ENCODE data around the gene ZNF467. TPM values are rescaled to one million over a fixed set of nuclear protein-coding genes. Genes with fewer than 3 reads are reported as not detected.

Gene ZNF467
- total and polyA plus RNA-seq, 2 experiments from 2014 or later, result 0.10 to 0.40 TPM

- TF ChIP-seq ZNF462 (CRISPR knock-in tag; IDR thresholded peaks at IDR 0.05), result no peak
These were observed 19.8 kb downstream of the ZNF467 start (continued) for GRCh38 chr7:149753375-149754233.

GRCh38 chr7:149752646-149753045, 20.7 kb downstream of the ZNF467 start:
- Histone ChIP-seq H2AFZ (no peak overlapping the region), H4K20me1 (replicated peaks; ENCODE audit: insufficient read depth) (no peaks in the 10 kb centered on the region), H3K27me3 (ENCODE audit: insufficient read depth) (no peaks in the 10 kb centered on the region), H3K4me1 (ENCODE audit: insufficient read depth) (no peaks in the 10 kb centered on the region), H3K36me3 (ENCODE audit: insufficient read depth) (no peaks in the 10 kb centered on the region), H3K9me2 (ENCODE audit: insufficient read depth) (0 out of 2 replicates have a peak, but pooled peaks cover 10% of the 10 kb centered on the region), H3K79me2 (replicated peaks; ENCODE audit: insufficient read depth) (no peaks in the 10 kb centered on the region), H3F3A (replicated peaks; ENCODE audit: low read depth) (no peaks in the 10 kb centered on the region), H3K27ac (ENCODE audit: low read depth) (no peak overlapping the region), H3K4me2 (no peak overlapping the region), H3K4me3 (no peak overlapping the region)
- no peak for ATAC-seq
- Mint-ChIP-seq H3K27ac (no peak overlapping the region), H3K9me3 (peaks cover 2% of the 10 kb centered on the region; the same call in 1 of the 3 replicates), H3K27me3 (ENCODE audit: insufficient read depth, low read depth, poor library complexity) (peaks cover 7% of the 10 kb centered on the region), H3K4me1 (peaks cover 10% of the 10 kb centered on the region), H3K36me3 (ENCODE audit: low read depth) (peaks cover 4% of the 10 kb centered on the region; the same call in 2 of the 3 replicates), H3K4me3 (no peak overlapping the region; the same call in 2 of the 3 replicates)
- DNase-seq (ENCODE audit: low spot score), result no peak
- no peak for TF ChIP-seq ZNF462 (CRISPR knock-in tag; IDR thresholded peaks at IDR 0.05)
- TF ChIP-seq ZNF114 (CRISPR knock-in tag; IDR thresholded peaks at IDR 0.05), result no peak
- no peak for TF ChIP-seq REST (IDR thresholded peaks at IDR 0.05; ENCODE audit: unreplicated experiment)
